Left ventricle myocardium inferior (tissue), 1 donor: Measurements from ENCODE around the gene TEX54. TPM values are rescaled to one million over a fixed set of nuclear protein-coding genes. Genes with fewer than 3 reads are reported as not detected.

Experiments
- DNase-seq: peaks from one replicate; pipeline ENCODE4 v3.0.0-alpha.2; 2020
- H3K27ac ChIP-seq: fragments of 200-600 bp; replicated peaks from 2 replicates; pipeline ENCODE4 v1.8.0; 2021
- H3K27me3 ChIP-seq: fragments of 200-600 bp; 2 replicates; pipeline ENCODE4 v1.8.0; 2021; ENCODE audit warnings: low read depth
- H3K36me3 ChIP-seq: fragments of 200-600 bp; 2 replicates; pipeline ENCODE4 v1.8.0; 2021
- H3K4me1 ChIP-seq: fragments of 200-600 bp; 2 replicates; pipeline ENCODE4 v1.8.0; 2021
- H3K4me3 ChIP-seq: fragments of 200-600 bp; 2 replicates; pipeline ENCODE4 v1.8.0; 2021; ENCODE audit warnings: mild to moderate bottlenecking, moderate library complexity
- H3K9me3 ChIP-seq: fragments of 200-600 bp; replicated peaks from 2 replicates; pipeline ENCODE4 v1.8.0; 2021
- CTCF ChIP-seq: fragments of 200-600 bp; IDR thresholded peaks from 2 replicates; pipeline ENCODE4 v1.8.0; 2021; ENCODE audit warnings: antibody characterized with exemption, mild to moderate bottlenecking, borderline replicate concordance
- intact Hi-C: fragments of 100-400 bp; cut with micrococcal nuclease; formaldehyde crosslinking; loops from one replicate; pipeline ENCODE4 v1.11.0; 2022
- total RNA-seq: library from RNA; stranded (reverse); fragmentation: NEBNext Ultra II Directional; extraction: Animal tissue kit (Norgen Biotek cat#: 25700); gene quantifications from one replicate; pipeline ENCODE4 v1.2.1, GENCODE V29; 2021
- donor health status: DM: no; HTN: yes; CAD: no; lungs with severe emphysema.

The TEX54 gene
- total RNA-seq, 1 donor from 2014 or later: not detected

DNA sequence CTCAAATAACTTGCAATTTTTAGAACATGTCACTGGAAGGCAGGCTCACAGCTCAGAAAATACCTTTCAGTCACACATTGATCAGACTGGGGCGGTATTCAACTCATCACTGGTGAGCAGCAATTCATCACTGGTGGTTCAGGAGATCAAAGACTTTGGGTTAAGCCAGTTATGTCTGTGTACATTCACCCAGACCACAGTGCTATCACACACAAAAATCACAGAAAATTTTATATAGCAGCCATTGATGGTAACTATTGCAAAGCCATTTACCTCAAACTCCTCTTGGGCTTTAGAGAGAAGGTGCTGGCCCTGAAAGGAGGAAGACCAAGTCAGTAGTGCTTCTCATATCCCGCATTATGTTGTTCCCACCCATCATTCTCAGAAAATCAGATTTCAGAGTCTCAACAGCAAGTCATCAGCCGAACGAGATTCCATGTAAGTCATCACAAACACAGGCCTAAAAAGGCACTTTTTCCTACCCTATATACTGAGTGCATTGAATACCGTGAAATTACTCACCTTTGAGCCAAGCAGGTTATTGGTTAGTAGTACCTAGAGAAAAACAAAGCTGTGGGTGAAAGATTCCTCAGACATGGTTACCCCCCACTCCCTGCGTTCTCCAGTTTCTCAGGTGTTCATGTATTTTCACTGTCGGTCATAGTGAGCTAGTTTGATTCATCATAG is 20.8 kb upstream of the TEX54 start:
- H3K4me1 ChIP-seq: peaks cover 44% of the 10 kb centered on the region
- H3K36me3 ChIP-seq: peaks cover 33% of the 10 kb centered on the region
- no peak for DNase-seq
- H3K27me3 ChIP-seq: no peaks in the 10 kb centered on the region
- H3K9me3 ChIP-seq: no peaks in the 10 kb centered on the region
- peak overlapping the region; percentile 94 for H3K4me3 ChIP-seq
- H3K27ac ChIP-seq: peak overlapping the region; percentile 88
- TF ChIP-seq CTCF: no peak
- intact Hi-C loops: no loop called here

DNA sequence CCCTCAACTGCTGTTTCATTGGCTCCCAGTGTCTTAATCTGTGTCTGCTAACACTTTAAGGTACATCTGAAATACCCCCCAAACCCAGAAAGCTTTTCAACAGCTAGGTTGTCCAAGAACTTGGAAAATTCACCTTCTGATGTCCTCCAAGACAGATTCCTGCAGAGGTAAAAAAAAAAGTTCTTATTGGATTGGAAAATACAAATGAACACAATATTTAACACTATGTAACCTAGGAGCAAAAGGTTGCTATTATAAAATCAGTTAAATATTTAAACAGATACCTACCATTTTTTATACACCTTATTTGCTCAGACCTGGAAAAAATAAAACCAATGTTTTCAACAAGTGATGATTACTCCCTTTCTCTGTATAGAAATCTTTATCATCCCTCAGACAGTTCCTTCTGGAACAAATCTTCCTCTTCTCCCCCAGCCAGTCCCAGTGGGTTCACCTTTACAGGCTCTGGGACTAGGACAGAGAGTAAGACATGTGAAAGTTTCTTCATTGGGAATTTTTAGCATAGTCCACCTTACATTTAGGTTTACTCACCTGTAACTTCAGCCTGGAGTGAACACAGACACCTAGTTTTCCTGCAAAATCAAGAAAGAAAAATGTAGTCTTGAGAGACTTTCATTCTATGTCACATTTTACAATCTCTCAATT is 20.0 kb upstream of the TEX54 start:
- Histone ChIP-seq H3K27ac (no peak overlapping the region), H3K36me3 (peaks cover 33% of the 10 kb centered on the region), H3K4me3 (no peak overlapping the region), H3K27me3 (no peaks in the 10 kb centered on the region), H3K4me1 (peaks cover 44% of the 10 kb centered on the region), H3K9me3 (no peaks in the 10 kb centered on the region)
- no peak for TF ChIP-seq CTCF
- no peak for DNase-seq
- intact Hi-C loops: no loop called here

GRCh38 chr11:62851807-62852522 is 19.3 kb upstream of the TEX54 start:
- Histone ChIP-seq H3K9me3 (no peaks in the 10 kb centered on the region), H3K27ac (peak overlapping the region; percentile 13), H3K27me3 (no peaks in the 10 kb centered on the region), H3K4me1 (peaks cover 44% of the 10 kb centered on the region), H3K4me3 (no peak overlapping the region), H3K36me3 (peaks cover 33% of the 10 kb centered on the region)
- TF ChIP-seq CTCF: no peak
- DNase-seq: no peak
- intact Hi-C loops: no loop called here

DNA sequence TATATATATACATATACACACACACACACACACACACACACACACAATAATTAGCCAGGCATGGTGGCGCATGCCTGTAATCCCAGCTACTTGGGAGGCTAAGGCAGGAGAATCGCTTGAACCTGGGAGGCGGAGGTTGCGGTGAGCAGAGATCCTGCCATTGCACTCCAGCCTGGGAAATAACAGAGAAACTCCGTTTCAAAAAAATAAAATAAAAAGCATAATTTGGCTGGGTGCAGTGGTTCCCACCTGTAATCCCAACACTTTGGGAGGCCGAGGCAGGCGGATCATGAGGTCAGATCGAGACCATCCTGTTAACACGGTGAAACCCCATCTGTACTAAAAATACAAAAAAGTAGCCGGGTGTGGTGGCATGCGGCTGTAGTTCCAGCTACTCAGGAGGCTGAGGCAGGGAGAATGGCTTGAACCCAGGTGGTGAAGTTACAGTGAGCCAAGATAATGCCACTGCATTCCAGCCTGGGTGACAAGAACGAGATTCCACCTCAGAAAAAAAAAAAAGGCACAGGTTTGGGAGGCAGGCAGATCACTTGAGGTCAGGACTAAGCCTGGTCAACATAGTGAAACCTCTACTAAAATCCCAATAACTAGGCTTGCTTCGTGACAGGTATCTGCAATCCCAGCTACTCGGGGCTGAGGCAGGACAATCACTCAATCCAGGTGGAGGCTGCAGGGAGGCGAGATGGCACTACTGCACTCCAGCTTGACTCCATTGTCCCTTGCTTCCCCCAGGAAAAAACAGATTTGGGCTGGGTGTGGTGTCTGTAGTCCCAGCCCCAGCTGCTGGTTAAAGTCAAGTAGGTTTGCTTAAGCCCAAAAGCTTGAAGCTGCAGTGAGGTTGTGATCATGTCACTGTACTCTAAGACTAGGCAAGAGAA is 18.5 kb upstream of the TEX54 start:
- Histone ChIP-seq H3K27me3 (no peaks in the 10 kb centered on the region), H3K9me3 (no peaks in the 10 kb centered on the region), H3K27ac (peak overlapping the region; percentile 13), H3K4me1 (peaks cover 38% of the 10 kb centered on the region), H3K4me3 (no peak overlapping the region), H3K36me3 (peaks cover 33% of the 10 kb centered on the region)
- intact Hi-C loops: no loop called here
- TF ChIP-seq CTCF: no peak
- DNase-seq: no peak

- DNase-seq: no peak
- H3K9me3 ChIP-seq: no peaks in the 10 kb centered on the region
- TF ChIP-seq CTCF: no peak
- peaks cover 10% of the 10 kb centered on the region for H3K4me1 ChIP-seq
- no peaks in the 10 kb centered on the region for H3K27me3 ChIP-seq
- H3K27ac ChIP-seq: no peak overlapping the region
- H3K36me3 ChIP-seq: peaks cover 17% of the 10 kb centered on the region
- H3K4me3 ChIP-seq: no peak overlapping the region
- intact Hi-C loops: no loop called here
These were observed 15.2 kb upstream of the TEX54 start for GRCh38 chr11:62847767-62848314.
